GM21367 (cell line): ENCODE data around the gene NPRL2.
A peak's percentile ranks its signal among the peaks of the same experiment; 100 is the strongest.

Experiments
- ATAC-seq: cut with Tn5 transposase; IDR thresholded peaks from one replicate; pipeline ENCODE4 v1.9.1; 2021; ENCODE audit not compliant: unreplicated experiment

Gene NPRL2

DNA sequence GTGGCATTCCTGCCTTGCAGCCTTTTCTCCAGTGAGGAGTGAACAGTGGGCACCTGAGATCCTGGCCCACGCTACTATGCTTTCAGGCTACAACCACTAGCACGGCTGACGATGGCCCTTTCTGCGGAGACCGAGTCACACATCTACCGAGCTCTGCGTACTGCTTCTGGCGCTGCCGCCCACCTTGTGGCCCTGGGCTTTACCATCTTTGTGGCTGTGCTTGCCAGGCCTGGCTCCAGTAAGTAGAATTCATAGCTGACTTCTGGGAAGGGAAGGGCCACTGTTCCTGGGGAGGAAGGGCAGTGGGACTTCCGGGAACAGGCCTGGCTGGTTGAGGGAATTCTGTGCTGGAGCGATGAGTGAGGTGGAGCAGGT, 735 bp upstream of the NPRL2 start:
- no peak for ATAC-seq

DNA sequence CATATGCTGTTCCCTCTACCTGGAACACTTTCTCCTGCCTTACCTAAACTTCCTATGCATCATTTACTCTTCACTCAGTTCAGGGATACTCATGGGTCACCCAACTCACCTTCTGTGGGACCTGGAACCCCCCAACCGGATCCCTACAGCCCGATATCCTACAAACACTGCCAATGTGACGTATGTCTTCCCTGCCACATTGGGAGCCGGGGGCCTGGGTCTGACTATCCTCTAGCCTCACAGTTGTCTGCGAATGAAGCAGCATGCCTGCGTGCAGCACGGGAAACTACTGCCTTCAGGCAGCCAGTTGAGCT, 405 bp downstream of the NPRL2 start:
- ATAC-seq = no peak

DNA sequence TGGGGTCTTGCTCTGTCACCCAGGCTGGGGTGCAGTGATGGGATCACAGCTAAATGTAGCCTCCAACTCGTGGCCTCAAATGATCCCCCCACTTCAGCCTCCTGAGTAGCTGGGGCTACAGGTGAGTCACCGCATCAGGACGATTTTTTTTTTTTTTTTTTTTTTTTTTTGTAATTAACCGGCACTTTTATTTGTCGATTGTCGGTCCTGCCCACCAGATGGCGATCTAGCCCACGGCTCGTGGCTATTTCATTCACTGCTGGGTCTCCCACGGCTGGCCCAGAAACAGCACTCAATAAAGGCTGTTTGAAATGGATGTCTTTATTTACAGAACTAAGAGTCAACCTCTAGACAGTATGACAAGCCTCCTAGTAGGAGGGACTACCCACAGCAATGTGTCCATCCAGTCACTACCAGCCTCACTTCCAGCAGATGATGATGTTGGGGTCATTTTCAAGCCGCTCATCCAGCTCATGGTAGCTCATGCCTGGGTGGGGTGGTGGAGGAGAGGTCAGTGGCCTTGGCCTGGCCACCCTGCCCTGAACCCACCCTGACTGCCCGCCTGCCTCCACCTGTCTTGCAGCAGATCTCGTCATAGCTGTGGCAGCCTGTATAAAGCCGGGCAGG, 3.3 kb downstream of the NPRL2 start:
- ATAC-seq = no peak

DNA sequence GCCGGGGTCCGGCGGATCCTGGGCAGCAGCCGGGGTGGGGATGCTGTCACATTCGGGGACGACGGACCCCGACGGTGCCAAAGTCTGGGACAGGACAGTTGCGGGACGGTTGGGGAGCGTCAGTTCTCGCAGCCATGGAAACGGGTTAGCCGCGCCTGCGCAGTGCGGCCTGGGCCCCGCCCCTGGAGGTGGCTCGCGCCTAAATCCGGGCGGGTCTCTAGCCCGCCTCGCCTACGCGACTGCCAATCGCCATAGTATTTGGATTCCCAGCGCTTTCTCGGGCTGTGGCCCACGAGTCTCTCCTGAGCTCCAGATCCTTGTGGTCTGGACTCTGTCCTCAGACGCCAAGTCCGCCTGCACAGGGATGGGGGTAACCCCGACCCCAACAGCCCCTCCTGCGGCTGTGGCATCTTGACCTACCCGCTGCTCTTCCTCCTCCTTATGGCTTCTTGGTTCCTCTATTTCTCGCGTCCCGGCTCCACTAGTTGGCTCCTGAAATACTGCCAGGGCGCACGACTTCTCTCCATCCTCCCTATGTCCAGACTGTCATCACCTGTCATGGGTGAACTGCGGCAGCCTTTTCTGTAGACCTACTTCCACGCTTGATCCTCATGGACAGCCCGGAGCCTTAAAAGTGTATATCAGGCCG, 4.9 kb downstream of the NPRL2 start, which contains the start of gene ZMYND10:
Gene ZMYND10 (minus strand): TSS at position 147 of the 649 bp plus-strand sequence. CDS start 153 bp downstream, outside the sequence.
- ATAC-seq = no peak

DNA sequence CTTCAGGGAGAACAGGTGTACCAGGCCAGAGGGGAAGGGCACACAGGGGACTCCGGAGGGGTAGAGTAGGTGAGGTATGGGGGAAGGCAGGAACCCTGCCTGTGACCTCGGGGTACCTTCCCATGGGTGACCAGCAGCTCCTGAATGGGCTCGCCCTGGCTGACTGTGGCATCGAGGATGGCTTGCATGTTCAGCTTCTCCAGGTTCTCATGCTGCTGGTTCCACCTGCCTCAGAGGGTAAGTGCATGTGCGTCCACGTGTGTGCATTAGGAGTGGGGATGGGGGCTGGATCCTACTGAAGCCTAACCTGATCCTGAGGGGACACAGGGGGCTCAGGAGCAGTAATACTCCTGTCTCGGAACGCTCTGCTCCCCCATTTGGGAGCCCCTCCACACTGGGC, 5.6 kb downstream of the NPRL2 start:
- ATAC-seq = no peak

DNA sequence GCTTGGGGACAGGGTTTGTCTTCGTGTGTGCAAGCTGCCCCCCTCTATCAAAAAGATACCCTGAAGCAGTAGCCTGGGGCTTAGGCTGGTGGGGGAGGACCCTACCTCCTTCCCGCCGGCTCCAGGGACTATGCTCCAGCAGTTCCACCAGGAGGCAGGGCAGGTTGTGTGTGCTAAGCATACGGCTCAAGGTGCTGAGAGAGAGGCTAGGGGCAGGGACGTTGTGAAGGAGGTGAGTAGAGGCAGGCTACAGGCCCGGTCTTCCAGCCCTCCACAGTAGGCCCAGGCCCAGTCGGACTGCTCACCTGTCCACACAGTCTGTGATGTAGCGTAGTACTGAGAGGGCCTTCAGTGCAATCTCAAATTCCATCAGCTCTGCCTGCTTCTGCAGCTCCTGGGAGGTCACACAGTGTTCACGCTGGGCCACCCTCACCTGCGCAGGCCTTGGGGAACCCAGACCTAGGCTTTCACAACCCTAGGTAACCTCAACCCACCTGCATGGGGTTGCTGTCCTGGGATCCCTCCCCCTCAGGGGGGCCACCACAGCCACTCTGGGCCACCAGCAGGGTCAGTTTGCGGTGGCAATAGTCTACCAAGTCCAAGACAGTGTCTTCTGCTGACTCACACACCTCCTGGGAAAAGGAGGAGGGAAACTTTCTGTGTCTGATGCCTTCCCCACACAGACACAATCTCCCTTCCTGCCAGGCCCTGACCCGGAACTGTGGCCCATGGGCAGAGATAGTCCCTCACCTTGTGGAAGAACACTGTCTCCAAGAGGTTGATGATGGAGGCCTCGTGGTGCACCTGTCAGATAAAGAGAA, 7.6 kb downstream of the NPRL2 start:
- ATAC-seq = no peak

DNA sequence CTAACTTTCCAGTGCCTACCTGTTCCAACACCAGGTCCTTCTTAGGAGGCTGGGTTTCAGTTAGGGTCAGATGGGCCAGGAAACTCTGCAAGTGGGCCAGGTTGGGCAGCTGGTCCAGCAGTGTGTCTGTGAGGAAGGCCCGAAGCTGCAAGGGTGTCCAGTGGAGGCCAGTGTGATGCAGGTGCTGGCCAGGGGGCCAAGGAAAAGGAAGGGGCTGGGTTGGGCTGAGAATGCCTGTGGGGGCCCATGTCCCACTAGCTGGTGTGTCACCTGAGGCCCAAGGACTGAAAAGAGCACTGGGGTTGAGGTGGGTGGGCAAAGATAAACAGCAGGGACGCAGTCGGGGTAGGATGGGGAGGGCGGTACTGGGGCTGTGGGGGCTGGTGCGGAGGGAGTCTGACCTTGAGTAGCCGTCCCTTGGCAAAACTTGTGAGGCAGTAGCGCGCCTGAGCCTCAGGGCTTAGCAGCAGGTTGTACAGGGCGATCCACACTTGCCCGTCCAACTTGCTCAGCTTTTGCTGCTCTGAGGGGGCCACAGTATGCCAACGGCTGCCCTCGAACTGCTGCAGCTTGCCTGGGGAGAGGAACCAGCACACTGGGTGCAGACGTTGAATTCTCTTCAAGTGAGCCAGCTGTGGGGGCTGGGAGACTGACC, 8.5 kb downstream of the NPRL2 start:
- ATAC-seq = no peak

DNA sequence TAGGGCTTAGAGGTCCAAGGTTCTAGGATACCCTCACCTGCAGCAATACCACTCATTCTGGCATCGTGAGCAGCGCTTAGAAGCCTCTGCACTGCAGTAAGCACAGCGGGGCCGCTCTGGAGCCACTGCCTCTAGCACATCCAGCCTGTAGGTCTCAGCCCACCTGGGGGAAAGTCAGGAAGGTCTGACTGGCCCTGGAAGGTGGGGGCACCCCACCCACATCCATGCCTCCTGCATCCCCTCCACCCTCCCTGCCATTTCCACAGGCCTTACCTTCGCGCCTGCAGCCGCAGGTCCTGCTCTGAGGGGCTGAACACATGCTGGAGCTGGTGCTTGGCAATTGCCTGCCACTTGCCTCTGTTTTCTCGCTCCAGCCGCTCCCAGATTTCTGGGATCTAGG, 9.0 kb downstream of the NPRL2 start:
- ATAC-seq = no peak

DNA sequence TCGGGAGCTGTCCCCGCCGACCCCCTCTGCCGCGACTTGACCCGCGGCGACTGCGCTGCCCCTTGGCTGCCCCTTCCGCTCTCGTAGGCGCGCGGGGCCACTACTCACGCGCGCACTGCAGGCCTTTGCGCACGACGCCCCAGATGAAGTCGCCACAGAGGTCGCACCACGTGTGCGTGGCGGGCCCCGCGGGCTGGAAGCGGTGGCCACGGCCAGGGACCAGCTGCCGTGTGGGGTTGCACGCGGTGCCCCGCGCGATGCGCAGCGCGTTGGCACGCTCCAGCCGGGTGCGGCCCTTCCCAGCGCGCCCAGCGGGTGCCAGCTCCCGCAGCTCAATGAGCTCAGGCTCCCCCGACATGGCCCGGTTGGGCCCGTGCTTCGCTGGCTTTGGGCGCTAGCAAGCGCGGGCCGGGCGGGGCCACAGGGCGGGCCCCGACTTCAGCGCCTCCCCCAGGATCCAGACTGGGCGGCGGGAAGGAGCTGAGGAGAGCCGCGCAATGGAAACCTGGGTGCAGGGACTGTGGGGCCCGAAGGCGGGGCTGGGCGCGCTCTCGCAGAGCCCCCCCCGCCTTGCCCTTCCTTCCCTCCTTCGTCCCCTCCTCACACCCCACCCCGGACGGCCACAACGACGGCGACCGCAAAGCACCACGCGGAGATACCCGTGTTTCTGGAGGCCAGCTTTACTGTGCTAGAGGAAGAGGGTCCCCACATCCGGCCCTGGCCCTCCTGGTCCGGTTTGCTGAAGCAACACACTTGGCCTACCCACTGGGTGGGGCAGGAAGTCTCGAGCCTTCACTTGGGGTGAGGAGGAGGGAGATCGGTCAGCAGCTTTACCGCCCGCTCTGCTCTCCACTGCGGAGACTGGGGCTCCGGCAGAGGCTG, 9.9 kb downstream of the NPRL2 start, which contains the start of gene RASSF1:
Gene RASSF1 (minus strand): TSS at position 389 of the 882 bp plus-strand sequence. CDS start 31 bp downstream, at position 358.
- ATAC-seq = no peak

DNA sequence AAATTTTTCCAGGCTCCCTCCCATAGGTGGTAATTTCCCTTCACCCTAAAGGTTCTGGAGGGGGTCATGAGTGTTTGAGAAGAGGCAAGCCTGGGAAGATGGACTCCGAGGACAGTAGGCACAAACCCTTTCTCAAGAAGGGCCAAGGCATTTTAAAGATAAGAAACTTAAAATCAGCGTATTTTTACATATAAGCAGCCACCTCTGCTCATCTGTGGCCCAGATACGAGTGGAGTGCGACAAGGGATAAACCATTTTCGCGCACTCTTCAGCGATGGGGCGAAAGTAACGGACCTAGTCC, 10.5 kb downstream of the NPRL2 start:
- no peak for ATAC-seq

DNA sequence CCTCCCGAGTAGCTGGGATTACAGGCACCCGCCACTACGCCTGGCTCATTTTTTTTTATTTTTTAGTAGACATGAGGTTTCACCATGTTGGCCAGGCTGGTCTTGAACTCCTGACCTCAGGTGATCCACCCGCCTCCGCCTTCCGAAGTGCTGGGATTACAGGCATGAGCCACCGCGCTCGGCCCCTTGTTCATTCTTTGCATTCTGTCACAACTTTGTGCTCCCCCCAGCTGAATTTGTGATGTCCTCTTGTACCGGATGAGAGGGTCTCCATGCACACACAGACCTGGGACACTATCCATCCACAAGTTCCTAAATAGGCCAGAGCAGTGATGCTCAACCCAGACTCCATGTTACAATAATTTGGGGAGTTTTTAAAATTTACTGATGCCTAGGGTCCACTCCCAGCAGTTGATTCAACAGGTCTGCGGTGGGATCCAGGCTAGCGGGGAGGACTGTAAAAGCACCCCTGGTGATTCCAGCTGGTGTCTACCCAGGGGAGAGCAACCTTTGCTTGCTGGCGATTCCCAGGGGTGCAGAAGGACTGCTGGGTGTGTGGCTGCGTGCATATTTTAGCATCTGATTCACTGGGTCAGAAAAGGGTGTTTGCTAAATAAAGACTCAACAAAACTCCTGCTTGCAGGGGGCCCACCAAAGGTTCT, 11.0 kb downstream of the NPRL2 start:
- no peak for ATAC-seq

DNA sequence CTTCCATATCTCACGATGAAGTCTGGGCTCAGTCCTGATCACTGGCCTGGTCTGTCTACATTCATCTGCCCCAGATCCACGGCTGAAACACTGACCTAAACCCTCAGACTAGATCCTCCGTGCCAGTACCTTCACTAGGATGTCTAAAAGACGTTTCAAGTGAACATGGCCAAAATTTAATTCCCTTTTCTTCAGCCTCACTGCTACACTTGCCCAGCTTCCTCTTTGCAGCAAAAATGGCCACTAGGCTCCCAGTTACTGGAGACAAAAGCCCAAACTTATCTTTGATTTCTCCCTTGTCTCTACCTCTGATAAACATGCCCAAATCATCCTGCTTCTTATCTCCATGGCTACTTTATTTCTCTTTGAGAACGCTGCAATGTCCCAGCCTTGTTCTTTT, 11.6 kb downstream of the NPRL2 start:
- ATAC-seq = no peak

DNA sequence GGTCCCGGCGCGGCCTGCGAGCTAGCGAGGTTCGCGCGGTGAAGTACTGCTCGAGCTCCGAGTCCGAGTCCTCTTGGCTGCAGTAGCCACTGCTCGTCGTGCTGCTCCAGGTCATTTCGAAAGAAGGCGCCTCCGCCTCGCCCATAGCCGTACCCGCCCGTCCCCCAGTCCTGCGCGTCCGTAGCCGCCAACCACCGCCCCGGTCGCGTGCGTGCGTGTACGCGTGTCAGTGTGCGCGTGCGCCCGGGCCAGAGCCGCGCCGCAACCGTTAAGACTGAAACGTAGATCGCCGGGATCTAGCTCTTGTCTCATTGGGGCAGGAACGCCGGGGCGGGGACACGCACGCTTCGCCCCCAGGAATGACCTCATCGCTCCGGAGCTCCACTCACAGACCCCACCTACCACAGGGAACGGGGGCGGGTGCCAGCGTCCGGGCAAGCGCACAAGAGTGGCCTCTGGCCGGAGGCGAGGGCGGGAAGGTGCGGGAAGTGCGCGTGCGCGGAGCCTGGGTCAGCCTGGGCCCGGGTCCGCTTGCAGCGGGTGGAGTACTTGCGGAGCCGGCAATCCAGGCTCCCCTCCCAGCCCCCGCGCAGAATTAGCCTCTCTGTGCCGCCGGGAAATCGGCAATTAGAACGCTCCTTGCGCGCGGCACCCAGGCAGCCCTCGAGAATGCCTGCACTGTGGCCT, 13.3 kb downstream of the NPRL2 start:
- peak; percentile 68 for ATAC-seq

DNA sequence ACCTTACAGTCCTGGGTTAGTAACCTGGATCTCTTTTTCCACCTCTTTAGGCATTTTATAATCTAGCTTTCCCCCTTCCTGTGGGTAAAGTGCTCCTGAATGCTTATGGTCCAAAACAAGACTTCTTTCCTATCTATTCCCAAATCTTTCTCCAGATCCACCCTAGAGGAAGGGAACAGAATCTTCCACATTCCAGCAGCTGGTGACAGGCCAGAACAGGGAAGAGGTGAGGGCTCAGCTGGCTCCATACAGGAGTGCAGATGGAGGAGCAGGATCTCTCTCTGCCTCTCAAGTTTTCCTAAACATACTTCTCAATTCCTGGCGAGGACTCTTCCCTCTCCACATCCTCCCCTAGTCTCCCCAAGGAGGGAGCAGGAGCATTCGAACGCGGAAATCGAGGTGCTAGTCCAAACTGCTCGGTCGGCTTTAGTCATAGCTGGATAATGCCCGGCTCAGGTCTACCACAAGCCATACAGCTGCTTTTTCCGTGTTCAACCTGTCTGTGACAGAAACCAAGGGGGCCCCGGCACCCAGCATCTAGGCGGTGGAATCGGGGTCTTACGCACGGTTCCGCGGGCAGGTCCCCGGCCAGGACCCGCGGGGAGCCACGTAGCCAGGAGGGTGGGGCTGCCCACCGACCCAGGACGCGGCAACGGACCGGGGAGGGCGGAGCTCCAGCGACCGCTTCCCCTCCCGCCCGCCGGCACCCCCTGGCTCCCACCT, 14.0 kb downstream of the NPRL2 start:
- ATAC-seq = peak; percentile 24

DNA sequence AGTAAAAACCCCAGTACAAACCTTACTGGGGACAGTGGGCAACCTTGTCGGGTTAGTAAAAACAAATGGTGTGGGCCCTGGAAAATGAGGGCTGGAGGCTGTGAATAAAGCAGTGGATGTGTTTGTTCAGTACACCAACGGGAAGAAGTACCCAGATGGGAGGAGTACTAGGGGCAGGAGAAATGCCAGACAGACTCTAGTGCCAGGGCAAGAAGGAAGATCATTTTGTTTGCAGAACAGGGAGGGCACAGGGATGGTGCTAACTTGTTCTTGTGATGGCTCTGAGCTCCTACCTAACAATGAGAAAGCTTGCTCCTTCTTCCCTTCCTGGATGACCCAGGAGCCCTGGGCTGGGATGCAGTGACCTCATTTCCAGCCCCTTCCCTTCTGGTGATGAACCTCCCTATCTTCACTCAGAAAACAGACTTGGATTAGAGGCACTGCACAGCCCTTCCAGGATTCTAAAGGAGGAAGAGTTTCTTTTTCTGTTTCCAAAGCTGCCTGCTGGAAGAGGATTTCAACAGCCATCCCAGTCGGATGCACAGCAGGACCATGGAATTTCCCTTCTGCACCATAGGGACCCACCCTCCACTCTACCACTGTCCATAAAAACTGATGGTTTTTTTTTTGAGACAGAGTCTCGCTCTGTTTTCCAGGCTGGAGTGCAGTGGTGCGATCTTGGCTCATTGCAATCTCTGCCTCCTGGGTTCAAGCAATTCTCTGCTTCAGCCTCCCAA, 16.1 kb downstream of the NPRL2 start:
- no peak for ATAC-seq

DNA sequence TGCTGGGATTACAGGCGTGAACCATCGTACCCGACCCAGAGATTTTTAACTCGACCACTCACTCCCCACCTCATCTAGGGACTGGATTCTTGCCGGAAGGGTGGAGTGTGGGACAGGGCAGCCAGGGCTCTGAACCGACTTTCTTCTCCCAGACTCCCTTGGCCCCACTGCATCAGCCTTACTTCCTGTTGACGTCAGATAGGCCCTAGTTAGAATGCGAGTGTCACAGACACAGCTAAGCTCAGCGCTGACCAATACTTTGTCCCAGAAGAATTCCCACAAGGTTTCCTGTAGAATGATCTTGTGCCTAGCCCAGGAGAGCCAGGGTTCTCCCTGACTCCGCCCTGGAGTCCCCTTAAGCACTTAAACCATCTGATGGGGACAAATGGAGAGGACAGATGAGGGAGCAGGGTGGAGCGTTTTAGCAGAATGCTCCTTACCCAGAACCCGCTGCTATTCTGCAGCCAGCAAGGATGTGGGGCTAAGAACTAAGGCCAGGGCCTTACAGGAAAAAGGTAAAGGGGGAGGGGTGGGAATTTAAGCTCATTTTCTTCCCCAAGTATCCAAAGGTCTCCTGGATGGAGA, 16.7 kb downstream of the NPRL2 start:
- no peak for ATAC-seq

DNA sequence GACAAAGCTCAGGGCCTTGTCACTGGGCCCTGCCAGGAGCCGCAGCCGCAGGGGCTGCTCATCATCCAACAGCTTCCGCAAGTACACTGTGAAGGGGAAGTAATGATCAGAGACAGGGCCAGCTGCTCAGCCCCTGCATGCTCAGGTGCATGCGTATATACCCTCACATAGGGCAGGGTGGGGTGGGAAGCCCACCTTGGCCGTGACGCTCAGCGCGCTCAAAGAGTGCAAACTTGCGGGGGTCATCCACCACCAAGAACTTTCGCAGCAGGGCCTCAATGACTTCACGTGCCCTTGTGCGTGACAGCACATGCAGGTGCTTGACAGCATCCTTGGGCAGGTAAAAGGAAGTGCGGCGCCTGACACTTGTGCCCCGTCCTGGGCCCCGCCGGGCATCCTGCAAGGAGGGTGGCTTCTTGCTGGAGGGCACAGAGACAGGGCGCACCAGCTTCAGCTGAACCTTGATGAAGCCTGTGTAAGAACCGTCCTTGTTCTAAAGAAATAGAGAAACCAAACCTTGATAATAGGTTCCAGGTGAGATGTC, 19.1 kb downstream of the NPRL2 start:
- ATAC-seq = no peak

DNA sequence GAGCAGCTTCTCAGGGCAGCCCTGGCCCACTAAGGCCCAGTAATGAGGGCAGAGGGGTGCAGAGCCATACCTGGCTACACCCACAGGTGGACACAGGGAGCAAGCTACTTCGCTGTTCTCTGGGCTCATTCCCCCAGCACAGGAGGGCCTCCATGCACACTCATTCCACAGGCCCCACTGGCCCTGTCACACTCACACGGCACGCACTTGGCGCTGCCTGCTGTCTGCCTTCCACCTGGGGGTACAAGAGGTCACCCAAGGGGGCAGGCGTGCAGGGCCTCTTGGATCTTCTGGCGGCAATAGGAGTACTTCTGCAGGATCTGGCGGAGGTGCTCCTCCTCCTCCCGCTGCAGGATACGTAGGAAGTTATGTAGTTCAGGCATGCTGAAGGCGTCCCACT, 20.2 kb downstream of the NPRL2 start:
- no peak for ATAC-seq
